NCI-H2227 (cell line): Measurements from ENCODE around the gene CPLX3.
"Not testable (repeated sequence)": the region's sequence is repeated elsewhere in the genome, so short reads cannot be mapped to it uniquely, and the experiment has no call there.

ENCODE experiments used
- DNase-seq: peaks from one replicate; lab custom pipeline; 2025; ENCODE audit not compliant: unreplicated experiment; lab: John Stamatoyannopoulos, UW

The CPLX3 gene, protein sequence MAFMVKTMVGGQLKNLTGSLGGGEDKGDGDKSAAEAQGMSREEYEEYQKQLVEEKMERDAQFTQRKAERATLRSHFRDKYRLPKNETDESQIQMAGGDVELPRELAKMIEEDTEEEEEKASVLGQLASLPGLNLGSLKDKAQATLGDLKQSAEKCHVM

DNA sequence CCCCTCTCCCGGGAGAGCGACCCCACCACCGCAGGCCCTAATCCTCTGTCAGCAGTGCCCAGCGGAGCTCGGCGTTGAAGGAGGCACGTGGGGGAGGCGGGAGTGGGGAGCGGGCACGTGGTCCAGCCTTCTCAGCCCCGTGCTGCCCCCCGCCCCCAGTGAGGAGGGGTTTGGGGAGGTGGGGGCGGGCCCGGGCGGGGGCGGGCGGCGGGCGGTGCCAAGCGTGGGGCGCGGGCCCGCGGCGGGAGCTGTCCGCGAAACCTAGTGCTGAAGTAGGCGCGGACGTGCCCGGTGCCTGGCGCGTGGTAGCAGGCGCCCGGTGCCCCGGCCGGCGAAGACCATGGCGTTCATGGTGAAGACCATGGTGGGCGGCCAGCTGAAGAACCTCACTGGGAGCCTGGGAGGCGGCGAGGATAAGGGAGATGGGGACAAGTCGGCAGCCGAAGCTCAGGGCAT, at the start of gene CPLX3:
Gene CPLX3 (plus strand): TSS at position 264 of the 456 bp plus-strand sequence. CDS start 77 bp downstream, at position 341.
- DNase-seq: peak; percentile 11

DNA sequence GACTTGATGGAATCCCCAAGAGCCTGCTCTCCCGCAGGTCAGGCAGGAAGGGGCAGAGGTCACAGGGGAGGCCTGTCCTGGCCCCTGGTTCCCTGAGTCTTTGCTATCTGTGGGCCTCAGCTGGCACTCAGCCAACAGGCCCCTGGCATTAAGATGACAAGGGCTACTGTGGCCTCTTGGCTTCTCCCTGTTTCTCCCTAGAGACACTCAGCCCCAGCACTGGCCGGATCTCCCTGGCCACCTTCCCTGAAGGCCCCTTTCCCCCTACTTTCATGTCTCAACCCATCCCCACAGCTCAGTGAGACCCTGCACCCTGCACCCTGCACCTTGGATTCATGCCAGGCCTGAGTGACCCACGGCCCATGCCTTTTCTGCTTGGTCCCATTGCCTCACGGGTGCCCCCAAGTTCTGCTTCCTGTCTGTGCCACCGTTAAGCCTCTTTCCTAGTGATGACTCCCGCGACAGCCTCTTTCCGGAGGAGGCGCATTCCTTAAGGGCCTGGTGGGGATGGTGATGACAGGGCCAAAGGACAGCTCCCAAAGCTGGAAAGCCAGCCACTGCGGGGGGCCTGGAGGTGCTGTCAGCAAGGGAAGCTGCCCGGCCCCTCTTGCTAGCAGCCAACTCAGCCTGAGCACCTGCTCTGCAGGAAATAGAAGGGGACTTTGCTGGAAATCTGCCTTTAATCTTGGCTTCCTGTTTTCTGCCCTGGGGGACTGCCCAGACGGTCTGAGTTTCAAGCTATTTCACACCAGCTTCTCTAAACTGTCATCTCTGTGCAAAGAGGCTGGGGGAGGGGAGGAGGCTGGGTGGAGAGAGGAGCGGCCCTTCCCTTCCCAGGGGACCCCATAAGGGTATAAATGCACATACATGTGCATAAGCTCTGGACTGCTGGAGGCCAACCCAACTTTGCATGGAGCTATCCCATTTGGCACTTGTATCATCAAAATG, 49.3 kb upstream of the CPLX3 start:
- no peak for DNase-seq

DNA sequence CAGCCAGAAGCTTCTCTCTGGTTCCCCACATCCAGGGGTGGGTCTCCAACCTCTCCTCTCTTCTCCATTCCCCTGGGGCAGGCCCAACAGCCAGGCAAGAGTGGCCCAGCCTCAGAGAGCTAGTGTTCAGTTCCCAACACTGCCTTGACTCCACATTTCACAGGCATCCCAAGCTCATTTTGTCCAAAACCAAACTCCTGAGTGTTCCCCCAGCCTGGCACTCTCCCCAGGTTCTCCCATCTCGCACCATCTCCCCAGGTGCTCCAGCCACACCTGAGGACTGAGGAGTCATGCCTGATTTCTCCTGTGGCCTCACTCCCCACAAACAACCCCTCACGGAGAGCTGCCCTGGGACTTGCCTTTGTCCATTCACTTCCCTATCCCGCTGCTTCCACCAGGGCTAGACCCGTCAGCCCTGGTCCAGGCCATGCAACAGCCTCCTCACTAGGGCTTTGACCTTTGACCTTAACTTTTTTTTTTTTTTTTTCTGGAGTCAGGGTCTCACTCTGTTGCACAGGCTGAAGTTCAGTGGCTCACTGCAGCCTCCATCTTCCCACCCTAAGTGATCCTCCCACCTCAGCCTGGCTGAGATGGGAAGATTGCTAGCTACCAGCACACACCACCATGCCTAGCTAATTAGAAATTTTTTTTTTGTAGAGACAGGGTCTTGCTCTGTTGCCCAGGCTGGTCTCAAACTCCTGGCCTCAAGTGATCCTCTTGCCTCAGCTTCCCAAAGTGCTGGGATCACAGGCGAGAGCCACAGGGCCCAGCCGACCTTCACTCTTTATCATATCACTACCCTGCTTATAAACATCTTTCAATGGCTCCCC, 48.4 kb upstream of the CPLX3 start:
- DNase-seq: no peak

DNA sequence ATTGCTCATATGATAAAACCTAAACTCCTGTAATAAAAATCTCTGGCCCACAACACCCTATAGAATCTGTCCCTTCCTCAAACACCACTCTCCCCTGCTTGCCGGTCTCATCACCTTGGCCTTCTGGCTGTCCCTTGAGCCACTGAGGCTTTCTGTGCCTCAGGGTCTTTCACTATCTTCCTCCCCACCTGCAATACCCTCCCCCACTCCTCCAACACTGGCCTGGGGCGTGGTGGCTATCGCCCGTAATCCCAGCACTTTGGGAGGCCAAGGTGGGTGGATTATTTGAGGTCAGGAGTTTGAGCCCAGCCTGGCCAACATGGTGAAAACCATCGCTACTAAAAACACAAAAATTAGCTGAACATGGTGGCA, 47.8 kb upstream of the CPLX3 start:
- no peak for DNase-seq

DNA sequence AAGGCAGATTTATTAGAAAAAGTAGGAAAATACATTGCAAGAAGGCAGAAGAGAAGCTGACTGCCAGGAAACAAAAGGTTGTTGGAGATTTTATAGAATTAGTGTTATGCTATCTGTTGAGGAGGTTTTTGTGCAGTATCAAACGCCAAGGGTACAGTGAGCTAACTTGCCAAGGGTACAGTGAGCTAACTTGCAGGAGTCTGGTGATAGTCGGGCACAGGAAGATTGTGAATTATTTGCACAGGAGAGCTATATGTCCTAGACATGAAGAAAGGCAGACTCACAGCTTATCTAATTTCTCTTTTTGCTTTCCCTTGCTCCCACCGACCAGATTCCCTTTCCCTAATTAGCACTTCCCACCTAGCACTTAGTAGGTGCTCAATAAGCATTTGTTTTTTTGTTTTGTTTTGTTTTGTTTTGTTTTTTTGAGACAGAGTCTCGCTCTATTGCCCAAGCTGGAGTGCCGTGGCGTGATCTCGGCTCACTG, 47.2 kb upstream of the CPLX3 start:
- DNase-seq: no peak

DNA sequence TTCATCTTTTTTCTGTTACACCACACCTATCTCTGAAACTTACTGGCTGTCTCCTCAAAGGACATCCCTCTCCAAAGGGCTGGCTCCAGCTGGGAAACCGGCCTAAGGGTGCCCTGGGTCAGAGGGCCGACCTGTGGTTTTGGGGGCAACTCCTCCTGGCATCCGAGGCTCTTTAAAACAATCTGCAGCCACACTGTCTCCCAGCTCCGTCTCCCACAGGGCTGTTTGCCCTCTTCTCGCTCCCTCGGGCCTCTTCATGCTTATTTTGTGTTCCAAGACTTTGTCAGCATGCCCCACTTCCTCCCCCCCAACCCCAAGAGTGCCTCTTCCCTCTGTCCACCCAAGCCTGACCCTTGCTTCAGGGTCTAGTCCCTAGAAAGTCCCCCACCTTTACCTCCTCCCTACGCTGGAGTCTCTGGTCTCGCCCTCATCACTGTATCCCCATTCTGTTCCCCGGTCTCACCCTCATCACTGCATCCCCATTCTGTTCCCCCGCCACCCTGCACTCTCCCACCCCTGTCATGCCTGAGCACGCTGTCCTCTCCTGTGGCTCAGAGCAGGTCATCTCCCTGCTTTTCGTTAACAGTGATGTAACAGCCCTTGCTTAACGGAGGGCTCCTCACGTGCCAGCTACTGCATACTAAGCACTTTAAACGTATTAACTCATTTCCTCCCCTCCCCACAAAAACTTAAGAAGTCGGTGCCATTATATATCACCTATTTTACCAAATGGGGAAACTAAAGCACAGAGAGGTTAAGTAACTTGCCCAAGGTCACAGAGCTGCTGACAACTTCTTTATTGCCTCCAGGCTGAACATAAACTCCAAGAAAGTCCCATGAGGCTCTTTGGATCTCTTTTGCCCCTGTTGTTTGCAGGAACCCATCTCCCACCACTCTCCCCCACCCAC, 45.6 kb upstream of the CPLX3 start:
- no peak for DNase-seq

DNA sequence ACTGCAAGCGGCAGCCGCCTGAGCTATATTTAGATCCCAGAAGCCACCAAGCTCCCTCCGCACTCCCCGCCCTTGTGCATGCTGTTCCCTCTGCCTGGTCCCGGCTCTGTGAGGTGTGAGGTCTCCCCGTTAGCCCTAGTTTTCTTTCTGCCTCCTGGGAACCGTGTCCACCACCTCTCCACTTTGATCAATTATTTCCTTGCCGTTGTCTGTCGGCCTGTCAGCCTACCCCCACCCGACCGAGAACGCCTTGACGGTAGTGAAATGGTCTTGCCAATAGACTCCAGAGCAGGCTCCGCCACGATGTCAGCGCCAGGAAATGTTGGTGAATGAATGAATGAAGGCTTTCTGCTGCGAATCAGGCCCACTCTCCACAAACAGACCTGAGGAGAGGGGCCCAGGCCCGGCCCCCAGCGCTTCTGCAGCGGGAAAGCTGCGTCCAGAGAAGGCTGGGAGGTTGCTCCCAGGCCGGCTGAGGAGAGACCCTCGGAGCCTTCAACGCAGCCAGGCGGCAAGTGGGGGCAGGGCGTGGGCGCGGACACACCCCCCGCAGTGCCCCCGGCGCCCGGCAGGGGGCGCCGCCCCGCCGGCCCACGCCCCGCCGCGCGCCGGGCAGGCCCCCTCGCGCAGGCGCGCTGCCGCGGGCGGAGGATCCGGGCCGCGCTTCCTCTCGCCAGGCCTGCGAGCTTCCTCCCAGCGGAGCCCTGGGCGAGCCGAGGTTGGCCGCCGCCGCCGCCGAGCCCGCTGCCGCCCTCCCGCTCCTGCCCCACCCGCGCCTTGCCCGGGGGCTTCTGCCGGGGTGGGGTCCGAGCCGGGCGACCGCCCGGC, 44.8 kb upstream of the CPLX3 start, which contains the start of gene CSK:
Gene CSK (plus strand): TSS at position 650 of the 828 bp plus-strand sequence. CDS start 16,218 bp downstream, outside the sequence.
- DNase-seq: peak; percentile 76

DNA sequence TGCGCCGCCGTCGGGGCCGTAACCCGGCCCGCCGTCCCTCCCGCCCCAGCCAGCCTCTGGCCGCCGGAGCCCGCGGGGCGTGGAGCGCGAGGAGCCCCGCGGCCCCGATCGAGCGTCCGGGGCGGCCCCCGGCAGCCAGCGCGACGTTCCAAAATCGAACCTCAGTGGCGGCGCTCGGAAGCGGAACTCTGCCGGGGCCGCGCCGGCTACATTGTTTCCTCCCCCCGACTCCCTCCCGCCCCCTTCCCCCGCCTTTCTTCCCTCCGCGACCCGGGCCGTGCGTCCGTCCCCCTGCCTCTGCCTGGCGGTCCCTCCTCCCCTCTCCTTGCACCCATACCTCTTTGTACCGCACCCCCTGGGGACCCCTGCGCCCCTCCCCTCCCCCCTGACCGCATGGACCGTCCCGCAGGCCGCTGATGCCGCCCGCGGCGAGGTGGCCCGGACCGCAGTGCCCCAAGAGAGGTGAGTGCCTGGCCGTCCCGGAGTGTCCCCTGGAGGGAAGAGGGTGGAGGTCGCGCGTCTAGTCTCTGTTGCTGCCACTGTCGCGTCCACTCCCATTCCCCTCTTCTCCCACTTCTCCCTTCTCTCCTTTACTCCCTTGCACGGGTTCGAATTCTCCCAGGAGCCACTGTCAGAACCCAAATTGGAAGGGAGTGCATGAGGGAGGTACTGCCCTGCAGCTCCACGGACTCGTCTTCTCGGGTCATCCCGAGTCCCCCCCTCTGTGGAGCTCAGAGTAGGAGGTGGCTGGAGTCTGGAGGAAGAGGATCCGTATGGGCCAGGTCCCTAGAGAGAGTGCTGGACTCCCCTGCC, 44.0 kb upstream of the CPLX3 start:
- DNase-seq: peak; percentile 31

DNA sequence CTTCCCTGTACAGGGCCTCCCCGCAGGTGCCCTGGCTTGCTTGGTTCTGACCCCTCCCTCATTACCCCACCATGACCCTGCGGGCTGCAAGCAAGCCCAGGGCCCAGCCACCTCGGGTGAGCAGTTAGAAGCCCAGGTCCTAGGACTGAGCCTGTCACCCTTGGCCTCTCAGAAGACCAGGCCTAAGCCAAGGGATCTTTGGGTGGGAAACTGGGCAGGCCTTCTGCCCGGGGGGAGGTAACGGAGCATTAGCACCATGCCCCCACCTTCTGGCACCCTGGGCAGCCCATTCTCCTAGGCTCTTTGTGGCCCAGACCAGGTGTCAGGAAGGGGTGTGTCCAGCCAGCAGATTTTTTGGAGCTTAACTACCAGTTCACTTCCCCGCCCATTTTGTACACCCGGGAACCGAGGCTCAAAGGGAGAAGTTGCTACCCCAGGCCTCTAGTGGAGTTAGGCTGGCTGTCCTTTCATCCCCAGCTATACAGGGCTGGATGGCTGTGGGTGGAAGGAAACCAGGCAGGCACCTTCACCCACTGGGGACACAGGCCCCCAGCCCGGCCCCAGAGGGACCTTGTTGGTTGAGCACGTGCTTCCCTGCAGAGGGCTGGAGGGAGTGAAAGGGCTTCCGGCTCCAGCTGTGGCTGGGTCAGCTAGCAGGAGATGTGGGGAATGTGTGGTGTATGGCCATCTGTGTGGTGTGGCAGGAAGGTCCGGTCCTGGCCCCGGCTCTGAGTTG, 43.2 kb upstream of the CPLX3 start:
- DNase-seq: no peak

DNA sequence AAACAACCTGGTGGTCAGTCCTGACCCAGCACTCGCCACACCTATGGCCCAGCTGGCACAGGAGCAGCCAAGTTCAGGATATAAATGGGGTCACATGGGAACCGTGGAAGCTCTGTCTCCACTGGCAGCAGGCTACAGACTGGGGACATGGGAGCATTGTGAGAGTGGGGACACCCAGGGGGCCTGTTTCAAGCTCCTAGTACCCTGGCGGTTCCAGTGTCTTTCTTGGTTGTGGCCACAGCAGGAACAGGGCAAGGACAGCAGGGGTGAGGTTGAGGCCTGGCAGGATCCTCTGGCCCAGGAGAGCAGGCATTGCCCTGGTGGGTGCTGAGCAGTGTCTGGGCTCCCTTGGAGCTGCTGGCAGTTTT, 42.6 kb upstream of the CPLX3 start:
- DNase-seq: no peak

DNA sequence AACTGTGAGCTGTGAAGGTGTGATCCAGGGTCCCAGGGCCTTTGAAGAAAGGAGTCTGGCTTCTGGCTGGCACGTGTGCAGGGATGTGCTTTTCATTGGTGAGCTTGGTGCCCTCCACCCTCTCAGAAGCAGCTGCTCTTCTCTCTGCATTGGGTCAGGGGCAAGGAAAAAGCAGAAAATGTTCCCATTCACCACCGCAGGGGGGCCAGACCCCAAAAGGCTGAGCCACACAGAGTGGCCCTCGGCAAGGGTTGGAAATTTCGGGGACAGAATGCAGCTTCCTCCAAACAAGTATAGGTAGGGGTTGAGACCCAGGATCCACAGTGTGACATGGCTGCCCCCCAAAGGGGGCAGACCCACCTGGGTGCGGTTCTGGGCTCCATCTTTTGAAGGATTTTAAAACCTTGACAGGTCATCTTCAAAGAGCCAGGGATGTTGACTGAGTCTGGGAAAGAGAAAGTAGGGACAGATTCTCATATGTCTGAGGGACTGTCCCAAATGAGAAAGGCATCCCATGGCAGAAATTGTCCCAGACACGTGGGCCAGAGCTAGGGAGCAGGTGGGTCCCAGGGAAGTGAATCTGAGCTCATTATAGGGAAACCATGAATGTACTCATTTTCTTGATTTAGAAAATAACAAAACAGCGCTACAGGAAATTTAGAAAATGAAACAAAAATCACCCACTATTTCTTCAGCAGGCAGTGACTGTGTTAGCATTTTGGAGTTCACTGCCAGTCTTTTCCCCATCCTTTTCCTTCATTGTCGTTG, 41.8 kb upstream of the CPLX3 start:
- DNase-seq: no peak

DNA sequence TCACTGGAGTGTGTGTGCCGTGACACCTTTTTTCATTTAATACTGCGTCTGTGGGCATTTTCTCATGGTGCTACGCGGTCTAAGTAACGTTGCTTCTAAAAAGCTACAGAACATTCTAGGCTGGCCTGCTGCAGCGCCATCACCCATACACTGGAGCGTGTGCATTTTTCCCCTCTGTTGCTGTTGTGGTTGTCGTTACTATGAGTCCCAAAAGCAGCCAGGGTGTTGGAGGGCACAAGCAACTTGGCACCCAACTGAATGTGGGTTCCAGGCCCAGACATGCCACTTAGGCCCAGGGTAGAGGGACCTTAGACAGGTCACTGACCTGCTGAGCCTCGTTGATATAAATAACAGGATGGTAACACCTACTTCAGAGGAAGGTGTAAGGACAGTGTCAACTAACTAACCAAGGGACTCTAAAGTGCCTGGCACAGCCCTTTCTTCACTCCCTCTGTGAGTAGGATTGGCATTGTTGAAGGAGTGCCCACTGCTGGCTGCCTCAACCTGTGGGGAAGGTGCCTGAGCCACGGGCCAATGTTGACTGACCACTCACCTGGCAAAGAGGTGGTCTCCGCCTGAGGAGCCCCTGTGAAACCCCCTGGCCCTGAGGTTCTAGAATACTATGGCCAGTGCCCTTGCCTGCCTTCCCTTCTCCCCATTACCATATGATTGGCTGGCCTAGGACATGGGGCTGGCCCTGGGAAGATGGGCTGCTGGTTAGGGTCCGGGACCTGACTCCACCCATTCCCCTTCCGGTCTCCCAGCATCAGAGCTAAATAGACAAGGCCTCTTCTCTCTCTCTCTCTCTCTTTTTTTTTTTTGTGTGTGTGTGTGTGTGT, 41.0 kb upstream of the CPLX3 start:
- no peak for DNase-seq

DNA sequence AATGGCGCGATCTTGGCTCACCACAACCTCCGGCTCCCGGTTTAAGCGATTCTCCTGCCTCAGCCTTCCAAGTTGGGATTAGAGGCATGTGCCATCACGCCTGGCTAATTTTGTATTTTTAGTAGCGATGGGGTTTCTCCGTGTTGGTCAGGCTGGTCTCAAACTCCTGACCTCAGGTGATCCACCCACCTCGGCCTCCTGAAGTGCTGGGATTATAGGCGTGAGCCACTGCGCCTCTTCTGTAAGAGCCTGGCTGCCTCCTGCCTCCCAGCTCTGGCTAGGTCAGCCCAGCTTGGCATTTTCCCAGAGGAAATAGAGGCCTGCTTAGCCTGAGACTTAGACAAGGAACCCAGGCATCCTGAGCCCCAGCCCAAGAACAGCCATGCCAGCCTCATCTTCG, 40.3 kb upstream of the CPLX3 start:
- not testable (repeated sequence) for DNase-seq

DNA sequence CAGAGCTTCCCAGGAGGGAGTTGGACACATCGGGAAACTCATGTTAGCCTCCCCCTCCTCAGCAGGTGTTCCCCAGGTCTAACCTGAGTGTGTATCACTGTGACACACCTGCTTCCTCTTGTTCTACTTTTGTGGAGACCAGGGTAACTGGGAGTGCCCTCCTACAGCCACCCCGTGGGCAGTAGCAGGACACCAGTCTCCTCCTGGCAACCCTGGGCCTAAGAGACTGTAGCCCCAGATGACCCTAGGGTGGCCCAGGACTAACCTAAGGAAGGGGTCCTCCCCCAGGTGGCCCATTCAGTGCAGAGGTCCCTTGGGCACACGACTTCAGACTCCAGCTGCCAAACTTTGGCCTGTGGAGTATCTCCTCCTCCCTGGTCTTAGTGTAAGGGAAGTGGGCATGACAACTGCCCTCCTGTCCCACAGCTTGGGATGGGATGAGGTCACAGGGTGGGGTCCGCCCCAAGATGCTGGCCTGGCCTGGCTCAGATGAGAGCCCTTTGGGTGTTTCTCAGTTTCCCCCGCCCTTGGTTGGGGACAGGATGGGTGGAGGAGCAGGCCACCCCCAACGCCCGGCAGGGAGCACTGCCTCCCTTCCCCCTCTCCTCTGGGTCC, 39.8 kb upstream of the CPLX3 start:
- DNase-seq: no peak

DNA sequence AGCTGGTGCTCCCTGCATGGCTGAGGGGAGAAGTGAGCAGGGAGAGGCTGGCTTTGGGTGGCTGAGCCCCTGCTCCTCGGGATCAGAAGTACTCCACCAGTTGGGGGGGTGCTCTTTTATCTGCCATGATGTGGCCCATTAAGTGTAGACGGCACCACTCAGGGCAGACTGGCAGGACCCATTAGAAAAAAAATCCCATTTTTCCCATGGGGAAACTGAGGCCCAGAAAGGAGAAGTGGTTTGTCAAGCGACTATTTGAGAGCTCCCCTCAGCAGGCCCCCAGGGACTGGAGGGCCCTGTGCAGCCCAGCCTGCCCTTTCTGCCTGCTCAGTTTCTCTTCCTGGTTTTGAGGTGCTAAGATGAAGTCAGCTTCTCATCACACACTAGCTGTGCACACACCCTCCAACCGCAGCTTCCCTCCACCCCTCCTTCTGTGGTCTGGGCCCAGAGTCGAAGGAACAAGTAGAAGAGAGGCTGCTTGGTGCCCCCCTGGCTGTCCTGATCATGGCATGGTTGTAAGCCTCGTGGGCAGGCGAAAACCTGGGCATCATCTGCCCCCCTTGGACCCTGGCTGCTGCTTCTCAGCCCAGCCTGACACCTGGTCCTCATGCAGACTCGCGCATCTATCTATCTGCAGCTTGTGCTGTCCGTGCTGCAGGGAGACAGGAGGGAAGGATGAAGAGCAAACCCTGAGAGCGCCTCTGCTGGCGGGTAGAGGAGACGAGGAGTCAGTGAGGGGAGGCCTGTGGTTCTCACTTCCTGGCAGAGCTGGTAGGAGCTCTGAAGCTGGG, 39.0 kb upstream of the CPLX3 start:
- DNase-seq: peak; percentile 12
